GM21619 (cell line): ENCODE measurements around the gene NT5DC2.

Experiments used
- ATAC-seq: cut with Tn5 transposase; IDR thresholded peaks from one replicate; pipeline ENCODE4 v1.9.1; 2021; ENCODE audit not compliant: unreplicated experiment

The NT5DC2 gene

DNA sequence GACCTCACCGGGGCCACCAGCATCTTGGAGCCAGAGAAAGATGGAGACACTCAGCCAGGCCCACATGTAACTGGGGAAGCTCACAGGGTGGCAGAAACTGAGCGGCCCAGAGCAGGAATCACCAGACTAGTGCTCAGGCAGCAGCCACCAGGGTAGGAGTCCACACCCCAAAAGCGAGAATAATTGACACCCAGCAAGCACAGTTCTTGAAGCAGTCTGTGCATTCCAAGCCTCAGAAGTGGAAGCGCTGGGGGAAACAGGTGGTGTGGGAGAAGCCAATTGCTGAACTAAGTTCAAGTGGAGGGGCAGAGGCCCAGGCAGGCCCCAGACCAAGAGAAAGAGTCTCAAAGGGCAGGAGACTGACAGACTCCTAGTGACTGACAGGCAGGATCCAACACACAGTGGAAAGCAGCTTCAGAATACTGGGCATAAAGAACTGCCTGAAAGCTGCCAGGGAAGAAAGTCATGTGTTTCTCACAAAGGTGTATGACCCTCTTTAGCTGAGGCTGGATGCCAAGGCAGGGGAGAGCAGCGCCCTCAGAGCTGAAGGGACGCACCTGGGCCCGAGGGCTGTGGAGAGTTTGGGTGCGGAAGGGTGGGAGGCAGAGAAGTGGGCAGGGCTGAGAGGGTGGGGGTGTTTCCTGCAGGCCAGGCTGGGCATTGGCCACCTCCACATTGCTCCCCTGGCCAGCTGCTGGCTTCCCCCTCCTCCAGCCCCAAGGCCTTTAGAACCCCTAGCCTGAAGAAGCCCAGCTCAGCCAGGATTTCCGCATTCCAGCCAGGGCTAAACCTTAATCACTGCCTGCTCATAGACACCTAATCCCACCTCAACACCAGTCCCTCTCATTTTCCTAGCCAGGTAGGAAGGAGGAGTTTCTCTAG, 7.7 kb downstream of the NT5DC2 start:
- no peak for ATAC-seq

- no peak for ATAC-seq
These were observed 8.6 kb downstream of the NT5DC2 start for GRCh38 chr3:52524752-52525679.

DNA sequence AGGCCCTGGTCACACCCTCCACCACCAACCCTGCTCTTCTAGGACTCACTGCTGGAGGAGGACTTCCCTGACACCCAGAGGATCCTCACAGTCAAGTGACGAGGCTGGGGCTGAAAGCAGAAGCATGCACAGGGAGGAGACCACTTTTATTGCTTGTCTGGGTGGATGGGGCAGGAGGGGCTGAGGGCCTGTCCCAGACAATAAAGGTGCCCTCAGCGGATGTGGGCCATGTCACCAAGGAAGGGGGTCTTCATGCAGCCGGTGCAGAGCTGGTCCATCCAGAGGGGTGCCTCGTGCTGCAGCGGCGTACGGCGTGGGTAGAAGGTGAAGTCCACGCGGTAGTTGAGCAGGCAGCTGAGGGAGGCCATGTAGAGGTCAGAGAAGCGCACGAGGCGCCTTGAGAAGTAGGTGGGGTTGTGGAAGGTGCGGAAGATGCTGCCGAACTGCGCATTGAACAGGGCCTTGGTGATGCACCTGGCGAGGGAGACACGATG, 9.4 kb downstream of the NT5DC2 start:
- no peak for ATAC-seq

DNA sequence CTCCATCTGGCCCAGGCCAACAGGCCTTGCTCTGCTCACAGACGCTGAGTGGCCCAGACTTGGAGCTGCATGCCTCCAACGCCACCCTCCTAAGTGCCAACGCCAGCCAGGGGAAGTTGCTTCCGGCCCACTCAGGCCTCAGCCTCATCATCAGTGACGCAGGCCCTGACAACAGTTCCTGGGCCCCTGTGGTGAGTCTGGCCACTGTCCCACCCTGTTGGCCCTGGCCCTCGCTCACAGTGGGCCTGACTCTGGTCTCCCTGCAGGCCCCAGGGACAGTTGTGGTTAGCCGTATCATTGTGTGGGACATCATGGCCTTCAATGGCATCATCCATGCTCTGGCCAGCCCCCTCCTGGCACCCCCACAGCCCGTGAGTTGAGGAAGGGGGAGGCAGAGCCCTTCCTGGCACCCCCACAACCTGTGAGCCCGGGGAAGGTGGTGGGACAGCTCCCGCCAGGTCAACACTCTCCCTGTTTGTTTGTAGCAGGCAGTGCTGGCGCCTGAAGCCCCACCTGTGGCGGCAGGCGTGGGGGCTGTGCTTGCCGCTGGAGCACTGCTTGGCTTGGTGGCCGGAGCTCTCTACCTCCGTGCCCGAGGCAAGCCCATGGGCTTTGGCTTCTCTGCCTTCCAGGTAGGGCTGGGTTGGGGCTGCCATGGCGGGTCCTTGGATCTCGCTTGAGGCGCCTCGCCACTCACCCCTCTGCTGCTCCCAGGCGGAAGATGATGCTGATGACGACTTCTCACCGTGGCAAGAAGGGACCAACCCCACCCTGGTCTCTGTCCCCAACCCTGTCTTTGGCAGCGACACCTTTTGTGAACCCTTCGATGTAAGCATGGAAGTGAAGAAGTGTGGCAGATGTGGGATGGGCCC, 10.0 kb downstream of the NT5DC2 start:
- no peak for ATAC-seq

DNA sequence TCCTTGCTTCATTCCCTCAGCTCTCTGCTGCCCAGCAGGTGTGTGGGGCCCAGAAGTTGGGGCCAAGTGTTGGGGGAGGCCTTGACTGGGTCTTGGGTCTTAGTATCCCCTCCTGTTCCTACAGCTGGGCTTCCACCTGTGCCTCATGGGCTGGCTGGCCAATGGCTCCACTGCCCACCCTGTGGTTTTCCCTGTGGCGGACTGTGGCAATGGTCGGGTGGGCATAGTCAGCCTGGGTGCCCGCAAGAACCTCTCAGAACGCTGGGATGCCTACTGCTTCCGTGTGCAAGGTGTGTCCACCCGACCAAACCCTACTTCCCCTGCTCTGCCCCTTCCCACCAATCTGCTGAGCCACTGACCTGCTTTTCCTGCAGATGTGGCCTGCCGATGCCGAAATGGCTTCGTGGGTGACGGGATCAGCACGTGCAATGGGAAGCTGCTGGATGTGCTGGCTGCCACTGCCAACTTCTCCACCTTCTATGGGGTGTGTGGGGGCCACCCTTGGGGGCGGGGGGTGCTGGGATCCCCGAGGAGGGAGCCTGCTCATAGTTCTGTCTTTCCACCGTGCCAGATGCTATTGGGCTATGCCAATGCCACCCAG, 10.9 kb downstream of the NT5DC2 start:
- no peak for ATAC-seq

DNA sequence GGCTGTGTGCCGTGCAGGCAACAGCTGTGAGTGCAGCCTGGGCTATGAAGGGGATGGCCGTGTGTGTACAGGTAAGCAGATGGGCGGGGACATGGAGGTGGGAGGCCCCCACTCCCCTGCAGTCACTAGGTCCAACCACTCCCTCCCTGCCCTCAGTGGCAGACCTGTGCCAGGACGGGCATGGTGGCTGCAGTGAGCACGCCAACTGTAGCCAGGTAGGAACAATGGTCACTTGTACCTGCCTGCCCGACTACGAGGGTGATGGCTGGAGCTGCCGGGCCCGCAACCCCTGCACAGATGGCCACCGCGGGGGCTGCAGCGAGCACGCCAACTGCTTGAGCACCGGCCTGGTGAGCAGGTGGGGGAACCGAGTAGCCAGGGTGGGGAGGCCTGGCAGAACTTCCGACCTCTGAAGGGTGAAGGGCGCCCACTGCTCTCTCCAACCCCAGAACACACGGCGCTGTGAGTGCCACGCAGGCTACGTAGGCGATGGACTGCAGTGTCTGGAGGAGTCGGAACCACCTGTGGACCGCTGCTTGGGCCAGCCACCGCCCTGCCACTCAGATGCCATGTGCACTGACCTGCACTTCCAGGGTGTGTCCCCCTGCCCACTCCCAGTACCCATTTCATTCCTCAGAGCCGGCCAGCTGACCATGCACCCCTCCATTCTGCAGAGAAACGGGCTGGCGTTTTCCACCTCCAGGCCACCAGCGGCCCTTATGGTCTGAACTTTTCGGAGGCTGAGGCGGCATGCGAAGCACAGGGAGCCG, 11.6 kb downstream of the NT5DC2 start:
- ATAC-seq, result no peak

DNA sequence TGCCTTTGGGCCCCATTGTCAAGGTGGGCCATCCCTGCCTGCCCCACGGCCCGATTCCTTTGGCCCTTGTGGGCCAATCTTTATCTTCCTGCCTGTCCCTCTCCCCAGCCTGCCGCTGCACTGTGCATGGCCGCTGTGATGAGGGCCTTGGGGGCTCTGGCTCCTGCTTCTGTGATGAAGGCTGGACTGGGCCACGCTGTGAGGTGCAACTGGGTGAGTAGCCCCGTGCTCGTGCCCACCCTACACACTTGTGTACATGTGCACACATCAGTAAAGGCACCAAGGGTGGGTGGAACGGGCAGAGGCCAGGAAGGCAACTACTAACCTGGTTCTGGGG, 12.2 kb downstream of the NT5DC2 start:
- ATAC-seq, result no peak

- no peak for ATAC-seq
These were observed 12.8 kb downstream of the NT5DC2 start for GRCh38 chr3:52520716-52521487.

- ATAC-seq, result no peak
These were observed 13.5 kb downstream of the NT5DC2 start for GRCh38 chr3:52520141-52520667.

DNA sequence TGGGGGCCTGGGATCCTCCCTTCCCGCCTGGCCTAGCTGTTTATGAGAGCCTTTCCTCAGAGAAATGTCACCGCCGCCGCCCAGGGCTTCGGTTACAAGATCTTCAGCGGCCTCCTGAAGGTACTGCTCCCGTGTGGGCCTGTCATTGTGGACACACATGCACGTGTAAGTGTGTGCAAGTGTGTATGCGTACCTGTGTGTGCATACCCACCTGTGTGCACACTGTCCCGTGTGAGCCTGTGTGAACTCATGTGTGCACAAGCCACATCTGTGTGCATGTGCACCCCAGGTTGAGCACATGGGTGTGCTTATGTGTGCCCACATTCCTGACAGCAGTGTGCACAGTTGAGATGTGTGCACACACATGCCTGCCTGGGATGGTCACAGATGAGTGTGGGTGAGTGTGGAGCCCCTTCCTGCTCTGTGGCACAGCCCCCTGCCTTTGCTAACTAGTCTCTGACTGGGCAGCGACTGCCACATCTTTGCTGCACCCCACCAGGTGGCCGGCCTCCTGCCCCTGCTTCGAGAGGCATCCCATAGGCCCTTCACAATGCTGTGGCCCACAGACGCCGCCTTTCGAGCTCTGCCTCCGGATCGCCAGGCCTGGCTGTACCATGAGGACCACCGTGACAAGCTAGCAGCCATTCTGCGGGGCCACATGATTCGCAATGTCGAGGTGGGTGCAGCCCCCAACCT, 14.1 kb downstream of the NT5DC2 start:
- no peak for ATAC-seq

DNA sequence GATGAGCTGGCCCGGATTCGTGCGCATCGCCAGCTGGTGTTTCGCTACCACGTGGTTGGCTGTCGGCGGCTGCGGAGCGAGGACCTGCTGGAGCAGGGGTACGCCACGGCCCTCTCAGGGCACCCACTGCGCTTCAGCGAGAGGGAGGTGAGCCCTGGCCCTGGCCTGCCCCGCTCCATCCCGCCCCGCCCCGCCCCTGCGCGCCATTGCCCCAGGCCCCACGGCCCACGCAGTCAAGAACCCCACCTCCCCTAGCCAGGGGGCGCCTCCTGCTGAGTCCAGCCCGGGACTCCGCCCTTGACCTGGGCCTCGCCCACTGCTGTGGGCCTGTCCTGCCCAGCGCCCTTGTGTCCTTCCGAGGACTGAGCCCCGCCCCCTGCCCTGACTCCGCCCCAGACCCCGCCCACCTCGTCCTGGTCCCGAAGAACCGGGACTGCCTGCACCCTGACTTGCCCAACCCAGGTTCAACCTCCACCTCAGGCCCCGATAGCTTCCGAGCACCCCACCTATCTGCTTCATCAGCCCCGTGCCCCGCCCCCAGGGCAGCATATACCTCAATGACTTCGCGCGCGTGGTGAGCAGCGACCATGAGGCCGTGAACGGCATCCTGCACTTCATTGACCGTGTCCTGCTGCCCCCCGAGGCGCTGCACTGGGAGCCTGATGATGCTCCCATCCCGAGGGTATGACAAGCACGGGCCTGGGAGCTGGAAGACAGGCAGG, 14.8 kb downstream of the NT5DC2 start:
- no peak for ATAC-seq

DNA sequence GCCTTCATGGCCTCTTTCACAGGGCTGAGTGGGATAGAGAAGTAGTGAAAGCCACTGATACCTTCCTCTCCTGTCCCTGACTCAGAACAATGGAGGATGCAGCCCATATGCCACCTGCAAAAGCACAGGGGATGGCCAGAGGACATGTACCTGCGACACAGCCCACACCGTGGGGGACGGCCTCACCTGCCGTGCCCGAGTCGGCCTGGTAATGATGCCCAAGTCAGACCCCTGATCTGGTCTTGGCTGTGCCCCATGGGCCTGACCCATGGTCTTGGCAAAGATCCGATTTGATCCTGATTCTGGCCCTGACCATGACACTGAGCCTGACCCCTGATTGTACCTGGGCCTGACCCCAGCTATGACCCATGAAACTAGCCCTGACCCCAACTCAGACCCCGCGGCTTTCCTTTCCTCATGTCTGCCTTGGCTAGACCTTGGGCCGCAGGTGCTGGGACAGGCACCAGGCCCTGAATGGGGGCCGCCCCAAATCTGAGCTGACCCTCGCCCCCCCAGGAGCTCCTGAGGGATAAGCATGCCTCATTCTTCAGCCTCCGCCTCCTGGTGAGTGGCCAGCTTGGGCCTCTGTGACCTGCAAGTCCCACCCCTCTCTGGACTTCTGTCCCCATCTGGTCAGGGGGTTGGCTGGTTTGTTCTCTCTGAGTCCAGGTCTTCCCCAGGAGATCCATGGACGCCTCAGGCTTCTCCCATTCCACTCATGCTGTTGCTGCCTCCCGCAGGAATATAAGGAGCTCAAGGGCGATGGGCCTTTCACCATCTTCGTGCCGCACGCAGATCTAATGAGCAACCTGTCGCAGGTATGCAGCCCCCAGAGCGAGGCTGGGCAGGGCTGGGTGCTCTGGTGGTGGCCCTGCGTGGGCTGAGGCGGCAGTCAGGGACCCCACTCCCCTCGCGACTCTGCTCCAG, 15.6 kb downstream of the NT5DC2 start:
- no peak for ATAC-seq

GRCh38 chr3:52516509-52517195, 17.0 kb downstream of the NT5DC2 start:
- no peak for ATAC-seq

- no peak for ATAC-seq
These were observed 18.5 kb downstream of the NT5DC2 start for GRCh38 chr3:52515192-52515591.

- ATAC-seq, result no peak
These were observed 19.1 kb downstream of the NT5DC2 start for GRCh38 chr3:52514576-52514975.

GRCh38 chr3:52513281-52513680, 20.4 kb downstream of the NT5DC2 start:
- no peak for ATAC-seq
